BJ (cell line): ENCODE results near the gene EIF6. TPM values are rescaled to one million over a fixed set of nuclear protein-coding genes. Genes with fewer than 3 reads are reported as not detected.
"Not testable (repeated sequence)": the region's sequence is repeated elsewhere in the genome, so short reads cannot be mapped to it uniquely, and the experiment has no call there.

ENCODE experiments used
- CTCF ChIA-PET: fragments of 350-600 bp; formaldehyde crosslinking; extraction: SDS; loops from one replicate; lab custom pipeline; 2021; ENCODE audit warnings: antibody characterized with exemption, inconsistent platforms; lab: Yijun Ruan, JAX
- POLR2A ChIA-PET: fragments of 300-600 bp; sonication (Branson Sonifier 250); formaldehyde crosslinking; extraction: SDS; loops from one replicate; lab custom pipeline; 2021; ENCODE audit warnings: antibody characterized with exemption; lab: Charles Lee
- DNase-seq: peaks from one replicate; pipeline ENCODE4 v3.0.0-alpha.2; 2011; ENCODE audit warnings: low read depth
- H3K27me3 ChIP-seq: 2 replicates; pipeline ENCODE4 v1.6.0; 2011; ENCODE audit warnings: low read length; ENCODE audit not compliant: control insufficient read depth, insufficient read depth
- H3K36me3 ChIP-seq: 2 replicates; pipeline ENCODE4 v1.5.1; 2011; ENCODE audit warnings: low read length; ENCODE audit not compliant: control insufficient read depth, insufficient read depth
- H3K4me3 ChIP-seq: 2 replicates; pipeline ENCODE4 v1.5.1; 2011; ENCODE audit warnings: low read depth, mild to moderate bottlenecking, control low read depth, low read length
- CTCF ChIP-seq: IDR thresholded peaks from 2 replicates; pipeline ENCODE4 v1.5.1; 2011; ENCODE audit warnings: low read depth, mild to moderate bottlenecking, control low read depth, inconsistent platforms, low read length, moderate library complexity; ENCODE audit not compliant: insufficient read depth
- polyA plus RNA-seq: library from polyadenylated mRNA; depleted of rRNA; stranded (reverse); fragments of >200 nt; gene quantifications from 2 replicates; pipeline ENCODE4 v1.2.3, GENCODE V29; 2011

The EIF6 gene
- polyA plus RNA-seq, 1 experiment, result 261 TPM

GRCh38 chr20:35319192-35319870, 34.8 kb upstream of the EIF6 start:
- POLR2A ChIA-PET, result no interaction called here

GRCh38 chr20:35318502-35319157, 34.1 kb upstream of the EIF6 start:
- ChIA-PET CTCF (interaction anchor here (1.0 to 8.6 kb wide), 6 partner anchors 9 to 24 kb away, joined by 3 to 85 read pairs (median 4); no protein-coding TSS in a partner anchor), POLR2A (no interaction called here)
- no peak for DNase-seq
- no peak overlapping the region for H3K4me3 ChIP-seq
- TF ChIP-seq CTCF, result no peak
- no peaks in the 10 kb centered on the region for H3K36me3 ChIP-seq
- no peaks in the 10 kb centered on the region for H3K27me3 ChIP-seq

More at GRCh38 chr20:35319192-35319870, 34.8 kb upstream of the EIF6 start:
- CTCF ChIA-PET, result interaction anchor here (8.6 kb wide), 1 partner anchor 15 kb away, joined by 85 read pairs; no protein-coding TSS in a partner anchor
- H3K36me3 ChIP-seq, result no peaks in the 10 kb centered on the region
- no peak for DNase-seq
- no peak overlapping the region for H3K4me3 ChIP-seq
- H3K27me3 ChIP-seq, result no peaks in the 10 kb centered on the region
- TF ChIP-seq CTCF, result no peak

- ChIA-PET POLR2A (interaction anchor here (0.6 kb wide), 1 partner anchor 9 kb away, joined by 3 read pairs; no protein-coding TSS in a partner anchor), CTCF (interaction anchor here (1.0 to 8.6 kb wide), 6 partner anchors 8 to 25 kb away, joined by 3 to 85 read pairs (median 4); no protein-coding TSS in a partner anchor)
- no peak for DNase-seq
Measured at GRCh38 chr20:35317416-35318210, 33.0 kb upstream of the EIF6 start.

GRCh38 chr20:35316086-35316485, 31.5 kb upstream of the EIF6 start:
- CTCF ChIA-PET, result interaction anchor here (8.6 kb wide), 1 partner anchor 11 kb away, joined by 85 read pairs; no protein-coding TSS in a partner anchor
- H3K27me3 ChIP-seq, result no peaks in the 10 kb centered on the region
- no peak for DNase-seq
- H3K36me3 ChIP-seq, result no peaks in the 10 kb centered on the region
- H3K4me3 ChIP-seq, result no peak overlapping the region
- no peak for TF ChIP-seq CTCF
- POLR2A ChIA-PET, result no interaction called here

More at GRCh38 chr20:35317416-35318210, 33.0 kb upstream of the EIF6 start:
- no peak for TF ChIP-seq CTCF
- no peaks in the 10 kb centered on the region for H3K27me3 ChIP-seq
- no peak overlapping the region for H3K4me3 ChIP-seq
- H3K36me3 ChIP-seq, result no peaks in the 10 kb centered on the region

- DNase-seq, POLR2A ChIA-PET, H3K36me3 ChIP-seq, H3K4me3 ChIP-seq, H3K27me3 ChIP-seq: not testable (repeated sequence)
- CTCF ChIA-PET, result interaction anchor here (0.9 to 1.4 kb wide), 3 partner anchors 8 to 12 kb away, joined by 3 to 4 read pairs (median 3); no protein-coding TSS in a partner anchor
Measured at GRCh38 chr20:35315632-35316020, 31.1 kb upstream of the EIF6 start.
